ENCODE measurements around the gene C11orf24.

- TF ChIP-seq, protein P1, sequence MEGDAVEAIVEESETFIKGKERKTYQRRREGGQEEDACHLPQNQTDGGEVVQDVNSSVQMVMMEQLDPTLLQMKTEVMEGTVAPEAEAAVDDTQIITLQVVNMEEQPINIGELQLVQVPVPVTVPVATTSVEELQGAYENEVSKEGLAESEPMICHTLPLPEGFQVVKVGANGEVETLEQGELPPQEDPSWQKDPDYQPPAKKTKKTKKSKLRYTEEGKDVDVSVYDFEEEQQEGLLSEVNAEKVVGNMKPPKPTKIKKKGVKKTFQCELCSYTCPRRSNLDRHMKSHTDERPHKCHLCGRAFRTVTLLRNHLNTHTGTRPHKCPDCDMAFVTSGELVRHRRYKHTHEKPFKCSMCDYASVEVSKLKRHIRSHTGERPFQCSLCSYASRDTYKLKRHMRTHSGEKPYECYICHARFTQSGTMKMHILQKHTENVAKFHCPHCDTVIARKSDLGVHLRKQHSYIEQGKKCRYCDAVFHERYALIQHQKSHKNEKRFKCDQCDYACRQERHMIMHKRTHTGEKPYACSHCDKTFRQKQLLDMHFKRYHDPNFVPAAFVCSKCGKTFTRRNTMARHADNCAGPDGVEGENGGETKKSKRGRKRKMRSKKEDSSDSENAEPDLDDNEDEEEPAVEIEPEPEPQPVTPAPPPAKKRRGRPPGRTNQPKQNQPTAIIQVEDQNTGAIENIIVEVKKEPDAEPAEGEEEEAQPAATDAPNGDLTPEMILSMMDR (IDR thresholded peaks at IDR 0.05): no peak
- no peak for TF ChIP-seq POLR2A (IDR thresholded peaks at IDR 0.05)
Measured at GRCh38 chr11:68276861-68277260, 5.1 kb upstream of the C11orf24 start.

Data from Peyer's patch (tissue), 4 donors.